NCI-H1105 treated with DMSO at 0.1 percent for 48 hours (cell line): Measurements from ENCODE around the gene SLC9A4.

Source experiments
- DNase-seq: peaks from one replicate; lab custom pipeline; 2025; lab: John Stamatoyannopoulos, UW

SLC9A4 gene

GRCh38 chr2:102453501-102453900 lies 19.5 kb upstream of the SLC9A4 start:
- peak; percentile 75 for DNase-seq

- DNase-seq, result no peak
Measured at GRCh38 chr2:102455061-102455670, 17.9 kb upstream of the SLC9A4 start.

GRCh38 chr2:102460467-102460866 lies 12.6 kb upstream of the SLC9A4 start:
- DNase-seq, result no peak

DNA sequence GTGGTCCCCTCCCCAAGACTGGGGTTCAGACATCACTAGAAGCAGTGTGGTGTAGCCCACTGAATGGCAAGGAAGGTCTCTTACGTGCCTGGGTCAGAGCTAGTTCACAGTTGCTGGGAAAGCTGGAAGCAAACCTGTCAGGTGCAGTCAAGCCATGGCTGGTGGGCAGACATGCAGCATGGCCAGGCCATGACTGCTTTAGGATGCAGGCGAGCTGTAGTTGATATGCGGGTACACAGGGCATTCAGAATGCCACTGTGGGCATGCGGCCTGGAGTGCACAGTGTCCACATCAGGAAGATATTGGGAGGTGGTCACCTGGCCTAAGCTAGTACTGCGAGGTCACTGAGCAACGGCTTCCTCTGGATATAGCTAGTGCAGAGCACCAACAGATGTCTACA lies 11.8 kb upstream of the SLC9A4 start:
- no peak for DNase-seq

GRCh38 chr2:102463160-102463559 lies 9.9 kb upstream of the SLC9A4 start:
- no peak for DNase-seq

DNA sequence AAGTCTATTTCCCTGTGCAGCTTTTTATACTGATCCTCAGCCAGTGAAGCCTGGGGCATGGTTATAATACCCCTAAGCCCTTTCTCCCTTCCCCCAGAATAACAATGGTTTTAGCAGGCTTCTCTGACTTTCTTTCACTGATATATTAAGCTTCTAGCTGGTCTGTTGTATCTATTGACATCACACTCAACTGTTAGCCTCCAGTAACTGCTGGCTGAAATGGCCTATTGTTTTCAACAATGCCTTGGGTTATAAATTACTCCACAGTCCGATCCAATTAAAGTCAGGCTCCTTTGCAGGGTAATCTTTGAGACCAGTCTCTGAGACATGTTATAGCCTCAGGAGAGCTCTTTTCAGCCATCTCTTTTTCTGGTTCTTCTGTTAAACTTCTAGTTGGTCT lies 2.9 kb upstream of the SLC9A4 start:
- DNase-seq, result no peak

DNA sequence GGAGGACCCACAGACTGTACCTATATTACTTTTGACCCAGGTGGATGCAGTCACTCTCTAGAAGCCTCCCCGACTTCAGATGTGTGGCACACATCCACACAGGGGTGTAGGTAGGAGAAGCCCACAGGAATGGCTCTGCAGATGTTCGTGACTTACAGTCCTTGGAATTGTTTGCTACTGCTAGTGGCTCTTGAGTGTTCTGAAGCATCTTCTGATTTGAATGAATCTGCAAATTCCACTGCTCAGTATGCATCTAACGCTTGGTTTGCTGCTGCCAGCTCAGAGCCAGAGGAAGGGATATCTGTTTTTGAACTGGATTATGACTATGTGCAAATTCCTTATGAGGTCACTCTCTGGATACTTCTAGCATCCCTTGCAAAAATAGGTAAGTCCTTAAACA lies 605 bp downstream of the SLC9A4 start:
- no peak for DNase-seq

- no peak for DNase-seq
Measured at GRCh38 chr2:102474785-102475184, 1.8 kb downstream of the SLC9A4 start.

DNA sequence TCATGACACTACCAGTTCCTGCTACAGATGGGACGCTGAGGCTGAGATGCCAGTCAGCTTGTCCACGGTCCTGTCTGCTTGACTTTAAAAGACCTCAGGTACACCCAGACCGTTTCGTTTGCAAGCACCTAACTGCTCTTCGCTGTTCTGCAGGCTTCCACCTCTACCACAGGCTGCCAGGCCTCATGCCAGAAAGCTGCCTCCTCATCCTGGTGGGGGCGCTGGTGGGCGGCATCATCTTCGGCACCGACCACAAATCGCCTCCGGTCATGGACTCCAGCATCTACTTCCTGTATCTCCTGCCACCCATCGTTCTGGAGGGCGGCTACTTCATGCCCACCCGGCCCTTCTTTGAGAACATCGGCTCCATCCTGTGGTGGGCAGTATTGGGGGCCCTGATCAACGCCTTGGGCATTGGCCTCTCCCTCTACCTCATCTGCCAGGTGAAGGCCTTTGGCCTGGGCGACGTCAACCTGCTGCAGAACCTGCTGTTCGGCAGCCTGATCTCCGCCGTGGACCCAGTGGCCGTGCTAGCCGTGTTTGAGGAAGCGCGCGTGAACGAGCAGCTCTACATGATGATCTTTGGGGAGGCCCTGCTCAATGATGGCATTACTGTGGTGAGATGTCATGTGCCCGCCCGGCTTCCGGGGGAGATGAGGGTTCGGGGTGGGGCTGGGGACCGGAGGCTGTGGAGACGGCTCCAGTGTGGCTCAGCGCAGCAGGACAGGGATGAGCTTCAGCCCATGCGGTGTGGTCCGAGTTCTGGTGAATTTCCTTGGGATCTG lies 5.9 kb downstream of the SLC9A4 start:
- DNase-seq, result no peak

DNA sequence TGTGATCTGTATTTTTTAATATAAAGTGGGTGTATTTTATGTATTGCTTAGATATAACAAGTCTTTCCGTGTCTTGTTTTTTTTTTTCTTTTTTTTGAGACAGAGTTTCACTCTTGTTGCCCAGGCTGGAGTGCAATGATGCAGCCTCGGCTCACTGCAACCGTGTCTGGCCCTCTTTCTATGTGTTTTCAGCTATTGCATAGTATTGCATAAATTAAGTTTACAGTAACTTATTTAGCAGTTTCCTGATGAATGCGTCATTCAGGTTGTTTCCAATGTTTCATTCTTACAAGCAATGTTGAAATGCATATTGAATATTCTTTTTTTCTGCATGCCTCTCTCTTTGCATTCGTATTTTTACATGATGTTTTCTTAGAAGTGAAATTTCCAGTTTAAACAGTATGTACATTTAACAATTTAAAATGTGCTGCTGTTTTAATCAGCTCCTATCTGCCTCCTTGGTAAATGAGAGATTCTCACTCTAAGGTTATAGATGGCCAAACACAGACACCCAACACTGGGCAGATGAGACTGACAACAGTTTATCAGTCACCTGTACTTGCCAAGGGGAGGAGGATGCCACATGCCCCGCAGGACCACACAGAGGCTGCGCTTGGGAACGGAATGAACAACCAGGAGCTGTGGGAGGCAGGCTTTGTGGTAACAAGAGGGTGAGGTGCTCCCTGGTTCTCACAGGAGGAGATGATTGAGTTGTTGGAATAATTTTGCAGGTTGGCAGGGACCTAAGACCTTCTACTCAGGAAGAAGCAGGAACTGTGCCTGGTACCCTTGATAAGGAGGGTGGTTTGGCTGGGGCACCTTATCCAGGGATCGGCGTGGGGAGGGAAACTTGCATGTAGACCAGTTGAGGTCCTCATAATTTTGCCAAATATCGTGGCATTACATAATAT lies 7.5 kb downstream of the SLC9A4 start:
- no peak for DNase-seq

GRCh38 chr2:102481931-102482330 lies 8.9 kb downstream of the SLC9A4 start:
- DNase-seq, result no peak

DNA sequence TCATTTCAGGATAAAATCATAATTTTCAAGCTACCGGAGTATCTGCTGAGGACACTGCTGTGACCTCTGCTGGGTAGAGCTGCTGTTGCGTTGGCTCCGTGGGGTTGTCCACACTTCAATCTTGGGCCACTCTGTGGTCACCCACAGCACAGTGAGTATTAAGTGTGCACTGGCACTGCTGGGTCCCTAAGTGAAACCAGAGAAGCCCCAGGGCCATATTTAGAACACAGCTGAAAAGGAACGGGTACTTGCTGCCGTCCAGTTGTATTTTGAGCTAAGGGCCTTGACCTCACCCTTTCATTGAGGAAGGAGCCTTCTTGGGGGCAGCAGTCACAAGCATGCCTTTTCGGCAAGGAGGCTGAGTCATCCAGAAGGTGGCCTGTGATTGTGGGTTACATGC lies 10.1 kb downstream of the SLC9A4 start:
- no peak for DNase-seq

DNA sequence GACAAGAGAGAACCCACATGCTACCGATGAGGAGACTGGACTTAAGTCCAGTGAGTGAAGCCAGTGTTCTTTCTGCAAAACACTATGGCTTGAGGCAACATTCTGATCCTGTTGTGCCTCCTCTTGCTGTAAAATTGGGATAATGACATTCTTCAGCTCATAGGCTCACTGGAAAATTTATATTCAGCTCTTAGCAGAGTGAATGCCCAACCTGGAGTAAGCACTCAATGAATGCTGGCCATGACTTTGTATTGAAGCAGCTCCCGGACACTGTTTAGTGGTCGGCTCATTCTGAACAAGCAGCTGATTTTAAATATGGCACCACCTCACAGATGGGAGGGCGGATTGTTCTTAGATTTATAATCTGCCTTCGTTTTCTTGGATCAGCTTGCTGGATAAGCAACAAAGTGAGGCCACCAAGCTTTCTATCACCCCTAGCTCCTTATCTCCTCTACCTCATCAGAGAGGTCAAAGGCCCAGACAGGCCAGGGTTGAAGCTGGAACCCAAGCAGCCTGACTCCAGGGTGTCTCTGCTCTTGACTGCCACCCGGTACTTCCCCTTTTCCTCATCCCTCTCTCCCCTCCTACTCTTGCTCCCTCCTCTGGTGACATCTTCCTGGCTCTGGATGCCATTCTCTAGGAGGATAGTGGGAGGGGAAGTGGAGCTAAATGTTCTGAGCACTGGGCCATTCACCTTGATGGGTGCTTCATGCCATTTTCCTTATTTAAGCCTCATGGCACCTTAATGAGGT lies 11.5 kb downstream of the SLC9A4 start:
- DNase-seq, result no peak

DNA sequence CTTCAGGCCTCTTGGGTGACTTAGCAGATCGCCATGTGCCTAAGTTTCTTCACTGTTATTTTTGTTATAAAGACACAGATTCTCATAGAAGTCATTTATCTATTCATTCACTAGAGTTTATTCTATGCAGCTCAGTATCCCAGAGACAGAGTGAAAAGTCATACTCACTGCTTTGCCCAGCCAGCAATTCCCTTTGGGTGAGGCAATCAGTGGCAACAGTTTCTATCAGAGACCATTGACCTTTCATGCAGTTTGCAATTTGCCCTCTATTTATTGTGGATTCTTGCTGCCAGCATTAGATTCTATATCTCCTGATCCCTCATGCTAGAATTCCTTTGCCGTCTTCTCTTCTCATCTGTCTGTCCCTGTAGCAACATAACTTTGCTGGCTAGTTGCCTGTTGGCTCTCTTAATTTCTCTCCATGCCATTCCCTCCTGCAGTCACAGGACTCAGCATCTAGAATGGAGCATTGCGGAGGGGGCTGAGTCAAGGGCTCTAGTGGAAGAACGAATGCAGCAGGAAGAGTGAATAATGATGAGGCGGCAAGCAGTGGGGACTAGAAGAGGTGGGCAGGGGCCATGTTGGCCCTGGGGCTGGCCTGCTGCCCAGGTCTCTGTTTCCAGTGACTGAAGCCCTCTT lies 12.2 kb downstream of the SLC9A4 start:
- DNase-seq, result no peak

DNA sequence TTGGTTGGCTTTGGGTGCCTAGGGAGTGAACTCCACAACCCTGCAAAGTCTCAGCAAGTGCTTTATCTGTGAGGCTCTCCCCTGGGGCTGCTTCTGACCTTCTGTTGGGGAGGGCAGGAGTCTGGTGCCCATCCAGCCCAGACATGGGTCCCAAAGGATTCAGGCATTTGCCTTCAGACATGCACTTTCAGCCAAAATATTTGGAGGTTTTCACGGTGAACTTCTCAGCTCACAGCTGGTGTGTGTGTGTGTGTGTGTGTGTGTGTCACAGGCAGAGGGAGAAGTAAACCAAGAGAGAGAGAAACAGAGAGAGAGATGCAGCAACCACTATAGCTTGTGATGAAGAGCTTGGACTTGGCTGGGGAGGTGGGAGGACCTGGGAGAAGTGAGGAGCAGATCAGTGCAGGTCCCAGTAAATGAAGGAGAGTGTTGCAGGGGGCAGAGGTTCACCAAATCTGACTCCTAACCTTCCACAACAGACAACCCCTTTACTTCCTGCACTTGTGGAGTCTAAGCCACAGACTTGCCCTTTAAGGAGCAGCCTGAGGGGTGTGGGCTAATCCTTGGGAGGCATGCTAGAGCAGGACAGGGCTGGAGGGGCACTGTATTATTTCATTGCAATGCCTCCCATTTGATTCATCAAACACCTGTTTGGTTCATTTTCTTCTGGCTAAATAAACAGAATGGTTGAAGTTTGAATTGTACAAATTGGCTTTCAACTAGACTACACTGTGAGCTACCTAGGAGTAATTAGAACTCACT lies 14.1 kb downstream of the SLC9A4 start:
- no peak for DNase-seq

DNA sequence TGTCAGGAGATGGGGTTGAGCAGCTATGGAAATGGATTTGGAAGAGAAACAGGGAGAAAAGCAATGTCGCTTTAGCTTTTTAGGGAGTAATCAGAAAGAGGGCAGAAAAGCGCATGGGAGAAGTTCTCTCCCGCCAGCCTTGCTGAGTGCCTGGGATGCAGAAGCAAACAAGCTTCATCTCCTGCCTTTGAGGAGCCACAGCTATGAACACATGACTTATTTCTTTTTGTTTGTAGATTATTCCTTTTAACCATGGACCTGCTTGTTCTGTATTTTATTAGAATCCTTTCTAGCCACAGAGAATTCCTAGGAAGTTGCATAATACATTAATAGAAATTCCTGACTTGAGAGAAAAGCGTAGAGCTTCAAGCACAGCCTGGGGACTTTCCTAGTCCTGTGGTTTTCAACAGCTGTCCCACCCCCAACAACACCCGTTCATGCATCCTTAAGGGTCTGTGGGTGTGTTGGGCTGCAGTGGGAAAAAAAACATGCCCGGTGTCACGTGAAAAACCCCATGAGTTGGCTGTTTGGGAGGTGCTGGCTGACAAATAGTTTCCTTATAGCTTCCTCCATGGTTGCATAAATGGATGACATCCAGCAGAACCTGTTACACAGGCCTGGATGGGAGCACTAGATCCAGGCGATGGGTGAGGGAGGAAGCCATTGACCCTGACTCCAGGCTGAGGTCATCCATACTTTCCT lies 14.9 kb downstream of the SLC9A4 start:
- no peak for DNase-seq

- DNase-seq, result no peak
Measured at GRCh38 chr2:102489646-102490045, 16.6 kb downstream of the SLC9A4 start.

- no peak for DNase-seq
Measured at GRCh38 chr2:102492006-102492405, 19.0 kb downstream of the SLC9A4 start.

GRCh38 chr2:102494570-102494969 lies 21.5 kb downstream of the SLC9A4 start:
- no peak for DNase-seq

GRCh38 chr2:102498414-102498813 lies 25.4 kb downstream of the SLC9A4 start:
- no peak for DNase-seq
